Lower leg skin (tissue), 4 donors: ENCODE results near the gene TMEM165. TPM values are rescaled to one million over a fixed set of nuclear protein-coding genes. Genes with fewer than 3 reads are reported as not detected.
"Not testable (repeated sequence)": the region's sequence is repeated elsewhere in the genome, so short reads cannot be mapped to it uniquely, and the experiment has no call there.

ENCODE experiments used
- DNase-seq, 2 donors: peaks; one replicate each; pipeline ENCODE4 v3.0.0-alpha.2; 2019; ENCODE audit warnings: low spot score in 2 of 2
- H3K4me3 ChIP-seq: fragments of 200-600 bp; sonication (generic); 2 replicates; pipeline ENCODE4 v1.5.1; 2017; ENCODE audit warnings: mild to moderate bottlenecking, low read depth; ENCODE audit not compliant: poor library complexity, severe bottlenecking
- POLR2A ChIP-seq, 2 donors: fragments of 450-650 bp; IDR thresholded peaks; one replicate each; pipeline ENCODE4 v1.6.1; 2016 to 2017; ENCODE audit warnings: antibody characterized with exemption in 2 of 2, mild to moderate bottlenecking in 1 of 2, moderate library complexity in 1 of 2
- WGBS, 2 donors: methylation state at CpG; one replicate each; pipeline ENCODE4 v1.1.5; 2018; 5-methylcytosine and 5-hydroxymethylcytosine counted together
- intact Hi-C: fragments of 100-400 bp; cut with DNase I; formaldehyde crosslinking; loops from one replicate; pipeline ENCODE4 v1.15.0; 2023; ENCODE audit warnings: low total_unique reads
- total RNA-seq, 4 donors: library from RNA; depleted of rRNA; stranded (reverse); fragments of >200 nt; gene quantifications; one replicate each; pipeline ENCODE4 v1.1.0, GENCODE V29; 2016
- TF ChIP-seq, protein P1 (sequence below), 3 donors: fragments of 450-650 bp; IDR thresholded peaks; one replicate each; pipeline ENCODE4 v1.5.1; 2016; ENCODE audit warnings: antibody characterized with exemption in 3 of 3, mild to moderate bottlenecking in 3 of 3, moderate library complexity in 2 of 3

Gene TMEM165, protein sequence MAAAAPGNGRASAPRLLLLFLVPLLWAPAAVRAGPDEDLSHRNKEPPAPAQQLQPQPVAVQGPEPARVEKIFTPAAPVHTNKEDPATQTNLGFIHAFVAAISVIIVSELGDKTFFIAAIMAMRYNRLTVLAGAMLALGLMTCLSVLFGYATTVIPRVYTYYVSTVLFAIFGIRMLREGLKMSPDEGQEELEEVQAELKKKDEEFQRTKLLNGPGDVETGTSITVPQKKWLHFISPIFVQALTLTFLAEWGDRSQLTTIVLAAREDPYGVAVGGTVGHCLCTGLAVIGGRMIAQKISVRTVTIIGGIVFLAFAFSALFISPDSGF
- total RNA-seq, result 100 to 1,000 TPM in 1 of 4 donors, 10 to 100 TPM in 3; 84.1 to 149 (median 91.4) TPM

DNA sequence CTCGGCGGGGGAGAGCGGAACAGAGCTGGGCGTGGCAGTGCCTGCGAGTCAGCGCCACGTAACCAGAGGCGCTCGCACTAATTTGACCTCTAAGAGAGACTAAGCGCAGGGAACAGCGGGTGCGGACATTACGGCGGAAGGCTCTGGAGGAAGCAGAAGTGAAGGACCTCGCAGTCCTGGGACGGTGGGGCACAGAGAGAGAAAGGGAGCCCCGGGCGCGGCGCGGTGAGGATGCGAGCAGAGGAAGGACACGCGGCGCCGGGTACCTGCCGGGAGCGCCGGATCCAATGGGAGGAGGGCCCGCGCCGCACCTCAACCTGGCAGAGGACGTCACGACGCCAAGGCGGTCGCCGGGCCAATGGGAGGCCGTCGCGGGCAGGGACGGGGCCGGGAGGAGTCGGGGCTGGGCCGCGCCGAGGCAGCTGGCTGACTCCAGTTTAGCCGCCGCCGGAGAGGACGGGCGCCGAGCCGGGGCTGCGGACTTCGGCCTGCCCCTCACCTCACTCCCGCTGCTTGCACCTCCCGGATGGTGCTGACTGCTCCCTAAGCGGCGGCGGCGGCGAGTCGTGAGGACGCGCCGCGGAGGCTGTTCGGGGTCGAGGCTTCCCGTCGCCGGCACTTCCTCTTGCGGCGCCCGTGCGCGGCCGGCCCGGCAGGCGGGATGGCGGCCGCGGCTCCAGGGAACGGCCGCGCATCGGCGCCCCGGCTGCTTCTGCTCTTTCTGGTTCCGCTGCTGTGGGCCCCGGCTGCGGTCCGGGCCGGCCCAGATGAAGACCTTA is at the start of gene TMEM165:
TSS of gene TMEM165 (plus strand) at position 429 of the 779 bp plus-strand sequence. CDS start at position 662, 233 bp downstream.
- H3K4me3 ChIP-seq, result peak within 1 kb of the TSS; percentile 97
- WGBS, 2 donors, result 0% methylated on average over 34 to 57 of the region's 95 CpGs
- peak; percentile 87 to 98 for DNase-seq
- TF ChIP-seq, protein P1, sequence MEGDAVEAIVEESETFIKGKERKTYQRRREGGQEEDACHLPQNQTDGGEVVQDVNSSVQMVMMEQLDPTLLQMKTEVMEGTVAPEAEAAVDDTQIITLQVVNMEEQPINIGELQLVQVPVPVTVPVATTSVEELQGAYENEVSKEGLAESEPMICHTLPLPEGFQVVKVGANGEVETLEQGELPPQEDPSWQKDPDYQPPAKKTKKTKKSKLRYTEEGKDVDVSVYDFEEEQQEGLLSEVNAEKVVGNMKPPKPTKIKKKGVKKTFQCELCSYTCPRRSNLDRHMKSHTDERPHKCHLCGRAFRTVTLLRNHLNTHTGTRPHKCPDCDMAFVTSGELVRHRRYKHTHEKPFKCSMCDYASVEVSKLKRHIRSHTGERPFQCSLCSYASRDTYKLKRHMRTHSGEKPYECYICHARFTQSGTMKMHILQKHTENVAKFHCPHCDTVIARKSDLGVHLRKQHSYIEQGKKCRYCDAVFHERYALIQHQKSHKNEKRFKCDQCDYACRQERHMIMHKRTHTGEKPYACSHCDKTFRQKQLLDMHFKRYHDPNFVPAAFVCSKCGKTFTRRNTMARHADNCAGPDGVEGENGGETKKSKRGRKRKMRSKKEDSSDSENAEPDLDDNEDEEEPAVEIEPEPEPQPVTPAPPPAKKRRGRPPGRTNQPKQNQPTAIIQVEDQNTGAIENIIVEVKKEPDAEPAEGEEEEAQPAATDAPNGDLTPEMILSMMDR (IDR thresholded peaks at IDR 0.05), result no peak
- peak in 1 of 2 donors; percentile 76 for TF ChIP-seq POLR2A (IDR thresholded peaks at IDR 0.05)
- intact Hi-C loops, result no loop called here

DNA sequence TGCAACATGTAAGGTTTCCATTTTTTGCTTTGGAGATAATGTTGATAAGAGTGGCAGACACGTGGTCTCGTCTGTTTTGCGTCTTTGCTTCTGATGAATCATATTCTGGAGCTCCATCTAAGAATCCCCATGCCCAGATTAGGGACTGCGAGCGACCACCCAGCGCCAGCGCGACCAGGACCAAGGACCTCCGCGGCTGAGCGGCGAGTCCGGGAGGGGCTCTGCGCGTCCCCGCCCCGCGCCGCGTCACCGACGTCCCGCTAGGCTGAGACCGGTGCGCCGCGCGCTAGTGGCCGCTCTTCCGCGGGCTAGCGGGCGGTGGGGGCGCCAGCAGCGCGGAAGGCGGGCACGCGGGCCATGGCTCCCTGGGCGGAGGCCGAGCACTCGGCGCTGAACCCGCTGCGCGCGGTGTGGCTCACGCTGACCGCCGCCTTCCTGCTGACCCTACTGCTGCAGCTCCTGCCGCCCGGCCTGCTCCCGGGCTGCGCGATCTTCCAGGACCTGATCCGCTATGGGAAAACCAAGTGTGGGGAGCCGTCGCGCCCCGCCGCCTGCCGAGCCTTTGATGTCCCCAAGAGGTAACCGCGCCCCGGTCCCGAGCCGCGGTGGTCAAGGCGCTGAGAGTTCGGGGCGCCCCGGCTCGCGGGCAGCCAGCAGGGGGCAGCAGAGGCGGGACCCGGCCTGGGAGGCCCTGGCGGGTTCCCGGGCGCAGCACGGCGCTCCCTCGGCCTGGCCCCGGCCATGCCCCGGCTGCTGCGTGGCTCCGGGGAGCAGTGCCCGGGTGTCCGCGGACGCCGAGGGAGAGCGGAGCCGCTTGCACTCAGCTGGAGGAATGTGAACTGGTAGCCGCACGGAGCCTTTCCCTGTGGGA is 49.5 kb upstream of the TMEM165 start, which contains the start of gene SRD5A3:
TSS of gene SRD5A3 (plus strand) at position 263 of the 871 bp plus-strand sequence. CDS start at position 358, 95 bp downstream.
- DNase-seq, result peak; percentile 64 to 97
- intact Hi-C loops, result no loop called here
- WGBS, 2 donors, result 0% methylated on average over 42 to 61 of the region's 95 CpGs
- TF ChIP-seq, protein P1 (IDR thresholded peaks at IDR 0.05), result peak in 1 of 3 donors; percentile 77
- TF ChIP-seq POLR2A (IDR thresholded peaks at IDR 0.05), result no peak
- H3K4me3 ChIP-seq, result peak within 1 kb of the TSS; percentile 39

DNA sequence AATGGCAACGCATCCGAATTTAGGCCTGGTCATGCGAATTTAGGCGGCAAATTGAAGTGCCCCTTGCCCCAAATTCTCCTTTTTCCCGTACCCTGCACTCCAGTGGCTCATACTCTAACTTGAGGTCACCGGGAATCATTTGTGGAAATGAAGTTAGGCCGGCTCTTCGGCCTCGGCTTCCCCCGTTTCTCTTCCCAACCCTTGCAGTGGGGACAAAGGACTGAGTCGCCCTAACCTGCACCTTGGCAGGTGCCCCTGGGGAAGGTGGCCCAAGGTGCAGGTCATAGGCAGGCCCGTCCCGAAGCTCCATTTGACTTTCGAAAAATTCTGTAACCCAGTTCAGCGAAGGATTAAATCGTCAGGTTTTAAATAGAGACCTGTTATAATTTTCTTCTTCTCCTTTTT is 48.9 kb upstream of the TMEM165 start:
- intact Hi-C loops, result no loop called here
- TF ChIP-seq, protein P1 (IDR thresholded peaks at IDR 0.05), result no peak
- no peak for TF ChIP-seq POLR2A (IDR thresholded peaks at IDR 0.05)
- peak overlapping the region; percentile 39 for H3K4me3 ChIP-seq
- DNase-seq, result no peak
- WGBS, 2 donors, result 21 to 24% methylated on average over 16 of the region's 16 CpGs

DNA sequence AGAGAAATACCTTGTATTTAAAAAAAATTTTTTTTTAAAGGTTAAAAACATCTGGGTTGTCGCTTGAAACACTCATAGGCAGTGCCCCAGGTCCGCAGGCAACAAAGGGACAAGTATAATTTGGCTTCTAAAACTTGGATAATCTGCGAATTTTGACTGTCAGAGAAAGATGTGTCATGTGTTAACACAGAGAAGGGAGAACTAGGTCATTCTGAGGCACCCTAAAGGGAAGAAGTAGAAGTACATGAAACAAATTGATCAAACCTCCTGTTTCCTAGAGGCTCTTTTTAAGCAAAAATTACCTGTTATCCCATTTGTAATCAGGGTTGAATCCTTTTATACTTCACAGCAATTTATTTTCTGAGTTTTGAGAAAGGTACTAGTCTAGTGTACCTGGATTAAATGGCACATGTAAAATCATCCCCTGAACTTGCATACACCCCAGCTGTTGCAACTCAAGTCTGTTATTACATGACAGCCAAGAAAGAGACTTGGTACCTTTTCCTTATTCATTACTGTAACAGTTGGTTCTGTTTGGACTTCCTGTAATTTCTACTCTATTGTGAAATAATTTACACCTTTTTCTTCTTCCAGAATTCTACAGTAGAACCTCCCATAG is 48.0 kb upstream of the TMEM165 start:
- no peak for DNase-seq
- no peak for TF ChIP-seq POLR2A (IDR thresholded peaks at IDR 0.05)
- TF ChIP-seq, protein P1 (IDR thresholded peaks at IDR 0.05), result no peak
- intact Hi-C loops, result no loop called here
- 58 to 66% methylated on average over 3 of the region's 3 CpGs for whole genome bisulfite sequencing, 2 donors
- no peak overlapping the region for H3K4me3 ChIP-seq

DNA sequence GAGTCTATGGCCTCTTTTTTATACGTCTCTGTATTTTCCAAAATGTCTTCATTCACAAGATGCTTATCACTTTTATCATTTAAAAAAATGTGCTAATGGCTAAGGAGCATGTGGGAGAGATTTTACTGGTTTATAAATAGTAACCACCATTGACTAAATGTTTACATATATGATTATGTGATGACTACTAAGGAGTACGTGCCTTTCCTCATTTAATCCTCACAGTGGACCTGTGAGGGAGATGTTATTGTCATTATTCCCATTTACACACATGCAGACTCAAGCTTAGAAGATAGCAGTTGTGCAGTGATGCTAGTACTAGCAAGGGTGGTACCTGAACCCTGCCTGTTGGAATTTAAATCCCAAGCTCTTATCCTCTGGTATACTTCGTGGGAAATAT is 47.3 kb upstream of the TMEM165 start:
- no peak overlapping the region for H3K4me3 ChIP-seq
- intact Hi-C loops, result no loop called here
- 59 to 67% methylated on average over 3 of the region's 3 CpGs for WGBS, 2 donors
- DNase-seq, result no peak
- TF ChIP-seq, protein P1 (IDR thresholded peaks at IDR 0.05), result no peak
- no peak for TF ChIP-seq POLR2A (IDR thresholded peaks at IDR 0.05)

DNA sequence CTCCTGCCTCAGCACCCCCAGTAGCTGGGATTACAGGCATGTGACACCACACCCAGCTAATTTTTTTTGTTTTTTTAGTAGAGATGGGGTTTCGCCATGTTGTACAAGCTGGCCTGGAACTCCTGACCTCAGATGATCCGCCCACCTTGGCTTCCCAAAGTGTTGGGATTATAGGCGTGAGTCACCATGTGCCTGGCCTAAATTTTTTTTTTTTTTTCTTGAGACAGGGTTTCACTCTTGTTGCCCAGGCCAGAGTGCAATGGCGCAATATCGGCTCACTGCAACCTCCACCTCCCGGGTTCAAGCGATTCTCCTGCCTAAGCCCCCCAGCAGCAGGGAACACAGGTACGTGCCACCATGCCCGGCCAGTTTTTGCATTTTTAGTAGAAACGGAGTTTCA is 44.9 kb upstream of the TMEM165 start:
- H3K4me3 ChIP-seq, intact Hi-C loops: not testable (repeated sequence)
- peak in 1 of 2 donors; percentile 59 for DNase-seq
- 84 to 91% methylated on average over 10 of the region's 10 CpGs for WGBS, 2 donors
